Heart left ventricle (tissue), 16 donors: ENCODE results near the gene RGP1. TPM values are rescaled to one million over a fixed set of nuclear protein-coding genes. Genes with fewer than 3 reads are reported as not detected.
A peak's percentile ranks its signal among the peaks of the same experiment; 100 is the strongest.

Experiments
- ATAC-seq, 4 donors: fragments of 200-7000 bp; cut with Tn5 transposase; one replicate each; pipeline ENCODE4 v1.9.1; 2020 to 2022; ENCODE audit warnings: moderate library complexity in 4 of 4, mild to moderate bottlenecking in 3 of 4, moderate number of reproducible peaks in 1 of 4
- DNase-seq, 5 donors: peaks; one replicate each; pipeline ENCODE4 v3.0.0-alpha.2; 2020
- H3K27ac ChIP-seq, 12 donors: fragments of 200-600 bp; sonication (generic) in 4 of 12; one replicate each; pipeline versions ENCODE4 v1.5.0 to v1.8.0; 2016 to 2022; ENCODE audit warnings: mild to moderate bottlenecking in 2 of 12
- H3K27me3 ChIP-seq, 9 donors: fragments of 200-600 bp; sonication (generic) in 2 of 9; one replicate each; pipeline versions ENCODE4 v1.5.1 to v1.8.0; 2016 to 2022; ENCODE audit warnings: mild to moderate bottlenecking in 3 of 9
- H3K36me3 ChIP-seq, 9 donors: fragments of 200-600 bp; sonication (generic) in 2 of 9; one replicate each; pipeline versions ENCODE4 v1.5.0 to v1.8.0; 2018 to 2022; ENCODE audit warnings: mild to moderate bottlenecking in 2 of 9
- H3K4me1 ChIP-seq, 12 donors: fragments of 200-600 bp; sonication (generic) in 4 of 12; one replicate each; pipeline versions ENCODE4 v1.5.0 to v1.8.0; 2016 to 2022; ENCODE audit warnings: mild to moderate bottlenecking in 3 of 12
- H3K4me3 ChIP-seq, 12 donors: fragments of 200-600 bp; sonication (generic) in 4 of 12; one replicate each; pipeline versions ENCODE4 v1.5.0 to v1.8.0; 2017 to 2022; ENCODE audit warnings: mild to moderate bottlenecking in 9 of 12, moderate library complexity in 4 of 12
- H3K9me3 ChIP-seq, 12 donors: fragments of 200-600 bp; sonication (generic) in 4 of 12; one replicate each; pipeline versions ENCODE4 v1.5.0 to v1.8.0; 2016 to 2022; ENCODE audit warnings: mild to moderate bottlenecking in 1 of 12
- CTCF ChIP-seq, 12 donors: fragments of 200-600 bp; sonication (generic) in 4 of 12; IDR thresholded peaks; one replicate each; pipeline versions ENCODE4 v1.5.0 to v1.8.0; 2018 to 2022; ENCODE audit warnings: antibody characterized with exemption in 12 of 12, mild to moderate bottlenecking in 5 of 12
- POLR2A ChIP-seq, 2 donors: fragments of 450-650 bp; IDR thresholded peaks; one replicate each; pipeline ENCODE4 v1.6.1; 2017; ENCODE audit warnings: antibody characterized with exemption in 2 of 2, mild to moderate bottlenecking in 2 of 2, moderate library complexity in 2 of 2
- WGBS, 4 donors: extraction: QIAGEN DNeasy Blood & Tissue Kit in 2 of 4; methylation state at CpG; one replicate each; pipeline versions ENCODE4 v1.1.5 to v1.1.7; 2013 to 2018; 5-methylcytosine and 5-hydroxymethylcytosine counted together
- intact Hi-C, 10 donors: fragments of 100-400 bp; cut with DNase I; formaldehyde crosslinking; loops; one replicate each; pipeline versions ENCODE4 v1.11.1 to v1.14.2; 2022
- polyA plus RNA-seq, 2 donors: library from polyadenylated mRNA; stranded (reverse); fragments of 200-250 nt; gene quantifications; one replicate each; pipeline ENCODE4 v1.2.3, GENCODE V29; 2013
- total RNA-seq, 9 donors: library from RNA; depleted of rRNA in 2 of 9; stranded (reverse); fragments of >200 nt in 2 of 9; fragmentation: NEBNext Ultra II Directional in 3 of 9; extraction: Animal tissue kit (Norgen Biotek cat#: 25700) in 3 of 9; gene quantifications; one replicate each; pipeline versions ENCODE4 v1.1.0 to v1.2.4, GENCODE V29; 2016 to 2023
- donor health status: ischemic (EF 13 %, LVEDD 7.1; RV severe dilation, severe dysfunction).
- donor health status: healthy with polysubstance abuse.
- donor health status: DM: no; HTN: yes; CAD: no.
- donor health status: DM: no; HTN: no; CAD: no.
- donor health status: ischemic (EF 25% LVEDD 6.9; RV normal size, moderate dysfunction).
- donor health status: ischemic (EF 25% LVEDD 5.7; RV mildly dilated, moderate dysfunction).
- donor health status: healthy.
- donor health status: DM: yes; HTN: yes; CAD: no.
- donor health status: ischemic (EF 35%, LVEDD 5.7; RV mildly dilated, moderate dysfunction).
- donor health status: nonischemic (EF 11% LVEDD 7.7; RV severe dilation, severe dysfunction).
- donor health status: DM: yes; HTN: yes; CAD: no.
- donor health status: PGD.
- donor health status: ischemic (EF 29% LVEDD 5.4; RV normal size, mild dysfunction).
- donor health status: nonischemic (EF 23%, LVEDD 6.1; RV moderate dilation, normal function).

Gene RGP1
- total and polyA plus RNA-seq, 11 donors, result 14.7 to 38.8 (median 30.7) TPM

GRCh38 chr9:35702696-35703095, 46.4 kb upstream of the RGP1 start:
- intact Hi-C loops, result no loop called here
- Histone ChIP-seq H3K4me3 (no peak overlapping the region), H3K27me3 (no peaks in the 10 kb centered on the region), H3K27ac (peak overlapping the region in 1 of 12 donors; percentile 16), H3K36me3 (peaks cover 16 to 100% (median 100%) of the 10 kb centered on the region in 9 donors), H3K4me1 (peaks cover 0 to 21% (median 4%) of the 10 kb centered on the region in 12 donors), H3K9me3 (no peaks in the 10 kb centered on the region)
- ATAC-seq (no peak), DNase-seq (peak in 2 of 5 donors; percentile 2 to 3)
- TF ChIP-seq POLR2A (IDR thresholded peaks at IDR 0.05) (no peak), CTCF (IDR thresholded peaks at IDR 0.05) (no peak)
- WGBS, 4 donors, result 97 to 99% (median 98%) methylated on average over 7 of the region's 7 CpGs

GRCh38 chr9:35703906-35704672, 45.0 kb upstream of the RGP1 start:
- ATAC-seq, result peak; percentile 51 to 73 (median 55)
- H3K27me3 ChIP-seq, result no peaks in the 10 kb centered on the region
- no peak for TF ChIP-seq CTCF (IDR thresholded peaks at IDR 0.05)
- TF ChIP-seq POLR2A (IDR thresholded peaks at IDR 0.05), result no peak
- DNase-seq, result peak in 3 of 5 donors; percentile 53 to 69 (median 58)
- H3K4me3 ChIP-seq, result no peak overlapping the region
- H3K4me1 ChIP-seq, result peaks cover 0 to 21% (median 4%) of the 10 kb centered on the region in 12 donors
- no peaks in the 10 kb centered on the region for H3K9me3 ChIP-seq
- intact Hi-C loops, result no loop called here
- peak overlapping the region in 2 of 12 donors; percentile 27 to 59 for H3K27ac ChIP-seq
- 86 to 89% (median 86%) methylated on average over 26 of the region's 26 CpGs for WGBS, 4 donors
- peaks cover 13 to 100% (median 100%) of the 10 kb centered on the region in 9 donors for H3K36me3 ChIP-seq

- Histone ChIP-seq H3K9me3 (no peaks in the 10 kb centered on the region), H3K4me3 (no peak overlapping the region), H3K27me3 (no peaks in the 10 kb centered on the region), H3K27ac (peak overlapping the region in 2 of 12 donors; percentile 21 to 59), H3K36me3 (peaks cover 13 to 100% (median 98%) of the 10 kb centered on the region in 9 donors), H3K4me1 (peaks cover 0 to 20% (median 1%) of the 10 kb centered on the region in 12 donors)
- intact Hi-C loops, result loop anchor here in 1 of 10 donors (5.0 kb wide), 1 partner anchor 43 kb away; no protein-coding TSS in a partner anchor
- no peak for ATAC-seq
- DNase-seq, result peak in 2 of 5 donors; percentile 10 to 14
- TF ChIP-seq POLR2A (IDR thresholded peaks at IDR 0.05), result no peak
- no peak for TF ChIP-seq CTCF (IDR thresholded peaks at IDR 0.05)
- WGBS, 4 donors, result 76 to 93% (median 88%) methylated on average over 8 of the region's 8 CpGs
These were observed 43.7 kb upstream of the RGP1 start for GRCh38 chr9:35705372-35705771.

GRCh38 chr9:35705836-35706430, 43.2 kb upstream of the RGP1 start:
- Histone ChIP-seq H3K4me3 (no peak overlapping the region), H3K27me3 (no peaks in the 10 kb centered on the region), H3K27ac (peak overlapping the region in 1 of 12 donors; percentile 21), H3K36me3 (peaks cover 13 to 100% (median 98%) of the 10 kb centered on the region in 9 donors), H3K9me3 (no peaks in the 10 kb centered on the region), H3K4me1 (peaks cover 0 to 16% (median under 1%) of the 10 kb centered on the region in 12 donors)
- DNase-seq (peak in 2 of 5 donors; percentile 14 to 18), ATAC-seq (no peak)
- TF ChIP-seq POLR2A (IDR thresholded peaks at IDR 0.05) (no peak), CTCF (IDR thresholded peaks at IDR 0.05) (no peak)
- intact Hi-C loops, result loop anchor here in 1 of 10 donors (5.0 kb wide), 1 partner anchor 44 kb away; no protein-coding TSS in a partner anchor
- 87 to 96% (median 94%) methylated on average over 3 to 7 of the region's 7 CpGs for WGBS, 4 donors
